Lower leg skin (tissue), 4 donors: ENCODE data around the gene ELP2. TPM values are rescaled to one million over a fixed set of nuclear protein-coding genes. Genes with fewer than 3 reads are reported as not detected.

Experiments
- DNase-seq, 2 donors: peaks; one replicate each; pipeline ENCODE4 v3.0.0-alpha.2; 2019; ENCODE audit warnings: low spot score in 2 of 2
- H3K4me3 ChIP-seq: fragments of 200-600 bp; sonication (generic); 2 replicates; pipeline ENCODE4 v1.5.1; 2017; ENCODE audit warnings: mild to moderate bottlenecking, low read depth; ENCODE audit not compliant: poor library complexity, severe bottlenecking
- CTCF ChIP-seq, 3 donors: fragments of 450-650 bp; IDR thresholded peaks; one replicate each; pipeline ENCODE4 v1.5.1; 2016; ENCODE audit warnings: antibody characterized with exemption in 3 of 3, mild to moderate bottlenecking in 3 of 3, moderate library complexity in 2 of 3
- POLR2A ChIP-seq, 2 donors: fragments of 450-650 bp; IDR thresholded peaks; one replicate each; pipeline ENCODE4 v1.6.1; 2016 to 2017; ENCODE audit warnings: antibody characterized with exemption in 2 of 2, mild to moderate bottlenecking in 1 of 2, moderate library complexity in 1 of 2
- WGBS, 2 donors: methylation state at CpG; one replicate each; pipeline ENCODE4 v1.1.5; 2018; 5-methylcytosine and 5-hydroxymethylcytosine counted together
- intact Hi-C: fragments of 100-400 bp; cut with DNase I; formaldehyde crosslinking; loops from one replicate; pipeline ENCODE4 v1.15.0; 2023; ENCODE audit warnings: low total_unique reads
- total RNA-seq, 4 donors: library from RNA; depleted of rRNA; stranded (reverse); fragments of >200 nt; gene quantifications; one replicate each; pipeline ENCODE4 v1.1.0, GENCODE V29; 2016

Gene ELP2
- total RNA-seq, 4 donors from 2014 or later: 52.6 to 67.6 (median 59.7) TPM

- intact Hi-C loops: no loop called here
- TF ChIP-seq POLR2A (IDR thresholded peaks at IDR 0.05) (no peak), CTCF (IDR thresholded peaks at IDR 0.05) (no peak)
- DNase-seq: no peak
- 56 to 62% methylated on average over 6 of the region's 6 CpGs for WGBS, 2 donors
- no peak overlapping the region for H3K4me3 ChIP-seq
Observed at GRCh38 chr18:36211612-36212065, 81.9 kb downstream of the ELP2 start.

DNA sequence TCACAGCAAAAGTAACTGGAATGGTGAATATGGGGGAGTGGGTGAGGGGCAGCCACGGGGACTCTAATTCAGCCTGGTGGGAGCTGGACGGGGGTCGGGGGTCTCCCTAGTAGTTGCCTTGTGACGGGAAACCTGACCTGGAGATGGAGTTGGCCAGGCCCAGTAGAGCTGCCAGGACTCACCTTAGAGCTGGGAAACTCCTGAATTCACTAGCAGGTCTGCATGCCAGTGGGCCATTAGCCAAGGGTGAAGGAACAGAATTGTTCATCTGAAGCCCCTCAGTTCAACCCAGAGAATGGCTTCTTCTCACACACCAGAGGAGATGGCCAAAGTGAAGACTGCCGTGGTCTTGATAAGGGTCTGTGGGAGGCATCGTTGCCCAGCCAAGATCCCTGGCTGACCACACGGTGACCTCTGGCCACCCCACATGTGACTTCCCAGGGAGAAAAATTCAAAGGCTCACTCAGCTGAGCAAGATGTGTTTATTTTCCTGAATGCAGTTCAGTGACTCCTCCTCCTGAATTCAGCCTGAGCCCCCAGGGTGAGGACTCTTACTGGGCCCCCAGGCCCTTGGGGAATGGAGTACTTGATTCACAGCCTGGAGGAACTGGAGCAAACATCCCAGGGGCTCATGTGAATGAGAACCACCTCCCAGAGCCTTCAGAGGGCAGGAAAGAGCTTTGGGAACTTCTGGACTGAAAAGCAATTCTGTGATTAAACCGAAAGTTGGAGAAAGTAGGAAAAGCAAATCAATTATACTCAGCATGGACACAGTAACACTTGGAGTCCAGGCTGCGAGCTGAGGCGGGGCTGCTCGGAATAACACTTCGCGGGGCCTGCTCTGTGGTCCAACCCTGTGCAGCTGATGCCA is 82.8 kb downstream of the ELP2 start:
- no peak overlapping the region for H3K4me3 ChIP-seq
- no peak for DNase-seq
- intact Hi-C loops: no loop called here
- 67 to 78% methylated on average over 13 of the region's 13 CpGs for WGBS, 2 donors
- no peak for TF ChIP-seq POLR2A (IDR thresholded peaks at IDR 0.05)
- TF ChIP-seq CTCF (IDR thresholded peaks at IDR 0.05): no peak

GRCh38 chr18:36214811-36215210 is 85.1 kb downstream of the ELP2 start:
- intact Hi-C loops: no loop called here
- DNase-seq: no peak
- H3K4me3 ChIP-seq: no peak overlapping the region
- no peak for TF ChIP-seq CTCF (IDR thresholded peaks at IDR 0.05)
- no peak for TF ChIP-seq POLR2A (IDR thresholded peaks at IDR 0.05)
- WGBS, 2 donors: 84 to 90% methylated on average over 8 of the region's 8 CpGs

GRCh38 chr18:36215577-36215976 is 85.9 kb downstream of the ELP2 start:
- intact Hi-C loops: no loop called here
- WGBS, 2 donors: 86 to 93% methylated on average over 9 of the region's 9 CpGs
- no peak for DNase-seq
- no peak overlapping the region for H3K4me3 ChIP-seq
- TF ChIP-seq CTCF (IDR thresholded peaks at IDR 0.05): no peak

DNA sequence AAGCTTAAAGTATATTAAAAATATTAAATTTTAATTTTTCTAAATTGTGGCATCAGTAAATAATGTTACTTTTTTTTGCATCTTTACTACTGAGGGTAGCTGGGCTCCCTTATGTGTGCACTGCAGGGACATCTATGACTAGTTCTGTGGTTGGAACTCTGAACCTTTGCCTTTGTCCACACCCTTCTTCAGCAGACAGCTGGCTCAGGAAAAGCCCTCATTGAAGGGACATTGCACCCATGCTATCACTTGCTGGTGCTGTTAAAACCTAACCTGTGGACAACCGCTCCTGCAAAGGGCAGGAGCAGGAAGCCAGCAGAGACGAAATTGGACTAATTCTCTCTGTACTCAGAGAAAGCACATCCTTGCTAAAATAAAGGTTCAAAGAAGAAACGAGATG is 87.6 kb downstream of the ELP2 start:
- no peak for TF ChIP-seq POLR2A (IDR thresholded peaks at IDR 0.05)
- no peak for TF ChIP-seq CTCF (IDR thresholded peaks at IDR 0.05)
- WGBS, 2 donors: 86 to 91% methylated on average over 3 of the region's 3 CpGs
- DNase-seq: no peak
- intact Hi-C loops: no loop called here
- no peak overlapping the region for H3K4me3 ChIP-seq
